ENCODE results near the gene SYT2.
"Not testable (repeated sequence)": the region's sequence is repeated elsewhere in the genome, so short reads cannot be mapped to it uniquely, and the experiment has no call there.

Gene SYT2

DNA sequence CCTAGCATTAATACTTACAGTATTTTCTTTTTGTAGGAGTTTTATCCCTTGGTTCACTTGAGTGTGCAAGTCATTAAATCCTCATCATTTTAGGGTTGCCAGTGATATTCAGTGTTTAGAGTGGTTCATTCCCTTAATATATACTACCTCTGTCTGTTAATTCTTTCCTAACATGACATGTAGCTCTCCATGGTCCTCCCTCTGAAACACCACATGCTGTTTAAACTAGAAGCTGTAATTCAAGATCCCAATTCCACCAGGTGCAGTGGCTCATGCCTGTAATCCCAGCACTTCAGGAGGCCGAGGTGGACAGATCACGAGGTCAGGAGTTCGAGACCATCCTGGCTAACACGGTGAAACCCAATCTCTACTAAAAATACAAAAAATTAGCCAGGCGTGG lies 127.9 kb downstream of the SYT2 start:
- H3K27me3 ChIP-seq (ENCODE audit: insufficient read depth, low read length); H3K9me3 ChIP-seq (ENCODE audit: low read length); H3K36me3 ChIP-seq (ENCODE audit: insufficient read depth, low read length); H2AFZ ChIP-seq (ENCODE audit: low read depth, low read length); H3K4me3 ChIP-seq (ENCODE audit: low read length): not testable (repeated sequence)
- H3K4me1 ChIP-seq (ENCODE audit: insufficient read depth, low read length), result peaks cover 18% of the 10 kb centered on the region

DNA sequence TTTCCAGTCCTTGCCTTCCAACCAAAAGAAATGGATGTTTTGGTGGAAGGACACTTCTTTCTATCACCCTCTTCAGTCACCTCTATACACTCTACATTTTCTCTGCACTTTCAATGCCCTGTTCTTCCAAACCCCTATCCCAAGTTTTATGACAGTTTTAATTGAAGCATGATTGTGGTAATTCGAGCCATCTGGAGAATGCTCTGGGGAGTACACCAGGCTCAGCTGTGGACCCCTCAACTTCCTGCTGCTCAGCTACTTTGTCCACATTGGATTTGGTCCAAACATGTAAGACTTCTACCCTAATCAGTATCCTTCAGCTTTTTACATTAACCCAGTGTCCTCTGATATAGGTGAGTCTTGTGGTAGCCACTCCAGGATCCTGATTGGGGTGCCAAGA lies 129.6 kb downstream of the SYT2 start:
- Histone ChIP-seq H3K27me3 (ENCODE audit: insufficient read depth, low read length) (no peaks in the 10 kb centered on the region), H3K4me3 (ENCODE audit: low read length) (no peak overlapping the region), H3K4me1 (ENCODE audit: insufficient read depth, low read length) (peaks cover 28% of the 10 kb centered on the region), H2AFZ (ENCODE audit: low read depth, low read length) (no peak overlapping the region), H3K36me3 (ENCODE audit: insufficient read depth, low read length) (no peaks in the 10 kb centered on the region), H3K9me3 (ENCODE audit: low read length) (no peaks in the 10 kb centered on the region)

DNA sequence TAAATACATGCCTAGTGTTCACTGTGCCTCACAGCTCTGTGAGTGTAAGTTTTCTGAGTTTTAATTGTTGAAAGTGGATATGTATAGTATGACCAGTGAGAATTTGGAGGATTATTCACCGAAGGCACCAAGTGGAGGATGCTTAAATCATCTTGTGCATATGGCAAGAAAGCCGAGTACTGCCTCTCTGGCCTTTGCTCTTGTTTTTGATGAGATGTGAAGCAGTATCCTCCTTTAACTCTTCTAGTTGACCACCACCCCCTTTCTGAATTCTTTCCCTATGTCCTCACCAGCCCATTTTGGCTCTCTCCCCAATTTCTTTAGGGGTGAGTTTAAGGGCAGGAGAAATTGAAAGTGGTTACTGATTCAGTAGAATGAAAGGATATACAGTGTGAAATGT lies 130.4 kb downstream of the SYT2 start:
- no peak overlapping the region for H3K4me3 ChIP-seq (ENCODE audit: low read length)
- H3K27me3 ChIP-seq (ENCODE audit: insufficient read depth, low read length), result no peaks in the 10 kb centered on the region
- H3K36me3 ChIP-seq (ENCODE audit: insufficient read depth, low read length), result no peaks in the 10 kb centered on the region
- no peaks in the 10 kb centered on the region for H3K9me3 ChIP-seq (ENCODE audit: low read length)
- peaks cover 29% of the 10 kb centered on the region for H3K4me1 ChIP-seq (ENCODE audit: insufficient read depth, low read length)
- H2AFZ ChIP-seq (ENCODE audit: low read depth, low read length), result no peak overlapping the region

GRCh38 chr1:202578565-202578964 lies 131.7 kb downstream of the SYT2 start:
- no peak overlapping the region for H3K4me3 ChIP-seq (ENCODE audit: low read length)
- no peaks in the 10 kb centered on the region for H3K9me3 ChIP-seq (ENCODE audit: low read length)
- no peaks in the 10 kb centered on the region for H3K27me3 ChIP-seq (ENCODE audit: insufficient read depth, low read length)
- peaks cover 29% of the 10 kb centered on the region for H3K4me1 ChIP-seq (ENCODE audit: insufficient read depth, low read length)
- H2AFZ ChIP-seq (ENCODE audit: low read depth, low read length), result no peak overlapping the region
- H3K36me3 ChIP-seq (ENCODE audit: insufficient read depth, low read length), result no peaks in the 10 kb centered on the region

DNA sequence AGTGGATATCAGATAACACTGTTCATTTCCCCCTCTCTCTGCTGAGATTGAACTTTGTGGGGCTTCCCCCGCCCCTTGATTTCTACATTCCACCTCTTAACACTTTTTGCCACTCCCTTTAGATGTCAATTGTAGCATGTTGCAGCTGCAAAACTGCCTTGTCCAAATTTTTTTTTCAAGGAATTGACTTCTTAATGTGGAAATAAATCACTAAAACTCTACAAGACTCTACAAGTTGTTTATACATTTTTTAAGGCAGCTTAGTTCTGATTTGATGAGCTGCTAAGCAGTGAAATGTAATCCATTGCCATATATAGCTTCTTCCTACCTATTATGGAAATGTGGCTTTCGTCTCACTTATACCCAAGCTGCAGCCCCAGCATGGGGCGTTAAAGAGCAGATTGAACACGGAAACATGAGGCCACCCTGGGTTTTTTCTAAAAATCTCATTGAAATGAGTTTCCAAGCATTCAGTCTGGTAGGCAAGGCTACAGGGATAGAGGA lies 132.2 kb downstream of the SYT2 start:
- no peak overlapping the region for H2AFZ ChIP-seq (ENCODE audit: low read depth, low read length)
- H3K4me3 ChIP-seq (ENCODE audit: low read length), result no peak overlapping the region
- H3K4me1 ChIP-seq (ENCODE audit: insufficient read depth, low read length), result peaks cover 29% of the 10 kb centered on the region
- H3K36me3 ChIP-seq (ENCODE audit: insufficient read depth, low read length), result no peaks in the 10 kb centered on the region
- no peaks in the 10 kb centered on the region for H3K27me3 ChIP-seq (ENCODE audit: insufficient read depth, low read length)
- no peaks in the 10 kb centered on the region for H3K9me3 ChIP-seq (ENCODE audit: low read length)

DNA sequence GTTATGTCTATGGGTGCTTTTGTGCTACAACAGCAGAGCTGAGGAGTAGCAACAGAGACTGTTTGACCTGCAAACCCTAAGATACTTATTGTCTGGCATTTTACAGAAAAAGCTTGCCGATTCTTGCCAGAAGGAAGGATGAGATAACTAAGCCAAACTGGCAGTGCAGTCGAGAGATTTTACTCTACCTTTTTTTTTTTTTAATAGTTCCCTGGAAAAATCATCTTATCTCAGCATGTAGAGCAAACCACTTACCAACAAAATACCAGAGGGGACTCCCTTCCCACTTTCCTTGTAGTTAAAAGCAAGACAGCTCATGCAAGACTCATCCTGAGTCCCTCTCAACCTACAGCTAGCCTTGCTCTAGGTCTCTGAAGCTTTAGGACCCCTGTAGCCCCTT lies 132.9 kb downstream of the SYT2 start:
- H2AFZ ChIP-seq (ENCODE audit: low read depth, low read length), result no peak overlapping the region
- no peaks in the 10 kb centered on the region for H3K36me3 ChIP-seq (ENCODE audit: insufficient read depth, low read length)
- peaks cover 29% of the 10 kb centered on the region for H3K4me1 ChIP-seq (ENCODE audit: insufficient read depth, low read length)
- no peaks in the 10 kb centered on the region for H3K9me3 ChIP-seq (ENCODE audit: low read length)
- no peak overlapping the region for H3K4me3 ChIP-seq (ENCODE audit: low read length)
- H3K27me3 ChIP-seq (ENCODE audit: insufficient read depth, low read length), result no peaks in the 10 kb centered on the region

GRCh38 chr1:202576816-202577215 lies 133.4 kb downstream of the SYT2 start:
- H2AFZ ChIP-seq (ENCODE audit: low read depth, low read length), result no peak overlapping the region
- H3K4me1 ChIP-seq (ENCODE audit: insufficient read depth, low read length), result peaks cover 29% of the 10 kb centered on the region
- H3K27me3 ChIP-seq (ENCODE audit: insufficient read depth, low read length), result no peaks in the 10 kb centered on the region
- H3K36me3 ChIP-seq (ENCODE audit: insufficient read depth, low read length), result no peaks in the 10 kb centered on the region
- H3K9me3 ChIP-seq (ENCODE audit: low read length), result no peaks in the 10 kb centered on the region
- no peak overlapping the region for H3K4me3 ChIP-seq (ENCODE audit: low read length)

GRCh38 chr1:202575918-202576653 lies 134.2 kb downstream of the SYT2 start:
- H3K4me1 ChIP-seq (ENCODE audit: insufficient read depth, low read length), result peaks cover 29% of the 10 kb centered on the region
- no peaks in the 10 kb centered on the region for H3K36me3 ChIP-seq (ENCODE audit: insufficient read depth, low read length)
- no peak overlapping the region for H3K4me3 ChIP-seq (ENCODE audit: low read length)
- no peaks in the 10 kb centered on the region for H3K9me3 ChIP-seq (ENCODE audit: low read length)
- no peak overlapping the region for H2AFZ ChIP-seq (ENCODE audit: low read depth, low read length)
- no peaks in the 10 kb centered on the region for H3K27me3 ChIP-seq (ENCODE audit: insufficient read depth, low read length)

DNA sequence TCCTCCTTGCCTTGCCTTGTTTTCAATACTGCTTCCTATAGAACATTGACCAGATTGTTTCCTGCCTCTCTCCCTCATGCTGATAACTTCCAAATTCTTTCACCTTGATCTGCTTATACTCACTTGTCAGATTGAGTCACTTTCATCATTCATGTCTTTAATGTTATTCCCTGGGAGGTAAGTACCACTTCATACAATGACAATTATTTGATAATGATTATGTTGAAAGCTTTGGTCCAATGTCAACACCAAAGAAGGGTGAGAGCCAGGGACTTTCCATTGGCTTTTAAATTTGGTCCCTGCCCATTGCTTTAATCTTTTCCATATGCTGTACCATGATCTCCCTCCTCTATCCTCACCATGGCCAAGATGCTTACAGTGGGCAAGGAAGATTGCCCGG lies 137.4 kb downstream of the SYT2 start:
- Histone ChIP-seq H3K4me1 (ENCODE audit: insufficient read depth, low read length) (peaks cover 26% of the 10 kb centered on the region), H3K9me3 (ENCODE audit: low read length) (no peaks in the 10 kb centered on the region), H2AFZ (ENCODE audit: low read depth, low read length) (no peak overlapping the region), H3K4me3 (ENCODE audit: low read length) (no peak overlapping the region), H3K36me3 (ENCODE audit: insufficient read depth, low read length) (no peaks in the 10 kb centered on the region), H3K27me3 (ENCODE audit: insufficient read depth, low read length) (no peaks in the 10 kb centered on the region)

DNA sequence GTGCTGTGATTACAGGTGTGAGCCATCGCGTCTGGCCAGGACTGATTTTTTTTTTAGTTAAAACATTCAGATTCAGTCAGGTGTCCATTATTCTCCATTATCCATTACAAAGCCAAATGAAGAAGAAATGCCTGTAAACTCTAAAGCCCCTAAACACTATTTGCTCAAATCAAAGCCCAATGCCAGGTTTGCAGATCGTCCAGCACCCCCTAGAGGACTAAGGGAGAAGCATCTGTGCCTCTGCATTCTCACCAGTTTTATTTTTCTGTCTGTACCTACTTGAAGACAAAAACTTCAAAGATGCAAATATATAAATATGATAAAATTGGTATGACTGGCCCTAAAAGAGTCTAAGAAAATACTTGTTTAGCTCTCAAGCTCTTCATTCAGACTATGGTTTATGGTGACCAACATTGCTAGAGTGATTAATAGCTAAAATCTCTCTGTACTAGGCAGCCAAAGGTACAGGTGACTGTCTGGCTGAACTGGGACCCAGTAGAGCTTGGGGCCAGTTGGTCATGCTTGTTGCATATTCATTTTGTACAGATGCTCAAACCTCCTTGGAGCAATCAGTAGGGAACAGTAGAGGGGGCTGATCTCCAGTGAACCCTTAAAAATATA lies 138.4 kb downstream of the SYT2 start:
- H3K9me3 ChIP-seq (ENCODE audit: low read length), result no peaks in the 10 kb centered on the region
- H3K4me3 ChIP-seq (ENCODE audit: low read length), result no peak overlapping the region
- H3K36me3 ChIP-seq (ENCODE audit: insufficient read depth, low read length), result no peaks in the 10 kb centered on the region
- H3K4me1 ChIP-seq (ENCODE audit: insufficient read depth, low read length), result peaks cover 21% of the 10 kb centered on the region
- H2AFZ ChIP-seq (ENCODE audit: low read depth, low read length), result no peak overlapping the region
- H3K27me3 ChIP-seq (ENCODE audit: insufficient read depth, low read length), result no peaks in the 10 kb centered on the region

GRCh38 chr1:202569393-202570322 lies 140.6 kb downstream of the SYT2 start:
- Histone ChIP-seq H2AFZ (ENCODE audit: low read depth, low read length) (no peak overlapping the region), H3K36me3 (ENCODE audit: insufficient read depth, low read length) (no peaks in the 10 kb centered on the region), H3K27me3 (ENCODE audit: insufficient read depth, low read length) (no peaks in the 10 kb centered on the region), H3K4me3 (ENCODE audit: low read length) (no peak overlapping the region), H3K9me3 (ENCODE audit: low read length) (no peaks in the 10 kb centered on the region), H3K4me1 (ENCODE audit: insufficient read depth, low read length) (peaks cover 16% of the 10 kb centered on the region)

DNA sequence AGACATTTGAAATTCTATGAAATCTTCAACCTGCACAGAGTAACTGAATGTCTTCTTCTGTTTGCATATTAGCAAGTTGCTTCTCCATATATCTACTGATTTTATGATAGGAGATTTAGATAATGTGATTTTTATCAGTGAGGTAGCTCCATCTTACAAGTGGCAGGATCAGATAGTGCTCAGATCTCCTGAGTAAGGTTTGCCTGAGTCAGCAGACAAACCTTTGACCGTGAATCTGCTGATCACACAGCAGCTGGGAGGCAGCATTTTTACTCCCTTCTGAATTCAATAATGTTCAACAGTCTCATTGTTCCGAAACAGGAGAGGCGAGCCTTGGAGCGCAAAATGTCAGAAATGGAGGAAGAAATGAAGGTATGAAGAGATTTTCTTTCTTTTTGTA lies 141.4 kb downstream of the SYT2 start:
- no peak overlapping the region for H2AFZ ChIP-seq (ENCODE audit: low read depth, low read length)
- H3K27me3 ChIP-seq (ENCODE audit: insufficient read depth, low read length), result no peaks in the 10 kb centered on the region
- H3K36me3 ChIP-seq (ENCODE audit: insufficient read depth, low read length), result no peaks in the 10 kb centered on the region
- H3K9me3 ChIP-seq (ENCODE audit: low read length), result no peaks in the 10 kb centered on the region
- peaks cover 16% of the 10 kb centered on the region for H3K4me1 ChIP-seq (ENCODE audit: insufficient read depth, low read length)
- H3K4me3 ChIP-seq (ENCODE audit: low read length), result no peak overlapping the region

DNA sequence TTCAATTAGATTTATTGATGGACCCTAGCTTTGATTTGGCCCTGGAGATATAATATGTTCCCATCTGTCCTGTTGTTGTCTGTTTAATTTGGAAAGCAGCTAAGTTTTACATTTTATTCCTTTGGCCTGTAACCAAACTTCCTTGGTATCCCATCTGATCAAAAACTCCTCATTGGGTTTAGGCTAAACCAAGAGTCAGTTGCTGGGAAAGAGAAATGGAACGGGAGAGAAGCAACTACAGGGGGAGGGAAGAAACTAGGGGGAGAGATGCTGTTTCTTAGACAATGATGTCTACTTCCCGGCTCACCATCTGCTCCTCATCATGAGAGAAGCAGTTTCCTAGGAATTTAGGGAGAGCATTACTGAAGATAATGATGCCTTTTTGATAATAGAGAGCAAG lies 141.8 kb downstream of the SYT2 start:
- Histone ChIP-seq H2AFZ (ENCODE audit: low read depth, low read length) (no peak overlapping the region), H3K4me1 (ENCODE audit: insufficient read depth, low read length) (peaks cover 16% of the 10 kb centered on the region), H3K4me3 (ENCODE audit: low read length) (no peak overlapping the region), H3K9me3 (ENCODE audit: low read length) (no peaks in the 10 kb centered on the region), H3K36me3 (ENCODE audit: insufficient read depth, low read length) (no peaks in the 10 kb centered on the region), H3K27me3 (ENCODE audit: insufficient read depth, low read length) (no peaks in the 10 kb centered on the region)

Measured in neuron (in vitro differentiated cells).